Type B pancreatic cell (in vitro differentiated cells): ENCODE data around the gene EFCAB13. TPM values are rescaled to one million over a fixed set of nuclear protein-coding genes. Genes with fewer than 3 reads are reported as not detected.

ENCODE experiments used
- DNase-seq: peaks from one replicate; pipeline ENCODE4 v3.0.0; 2021; ENCODE audit warnings: mixed read lengths; ENCODE audit not compliant: unreplicated experiment; ENCODE audit errors: extremely low spot score
- H3K27ac Mint-ChIP-seq: 2 replicates; pipeline ENCODE4 v1.8.0; 2021; ENCODE audit warnings: mild to moderate bottlenecking, mixed read lengths
- H3K27me3 Mint-ChIP-seq: 2 replicates; pipeline ENCODE4 v1.8.0; 2021; ENCODE audit warnings: mixed read lengths
- H3K36me3 Mint-ChIP-seq: 2 replicates; pipeline ENCODE4 v1.8.0; 2021; ENCODE audit warnings: mixed read lengths
- H3K4me1 Mint-ChIP-seq: one replicate; pipeline ENCODE4 v1.8.0; 2021; ENCODE audit warnings: mixed read lengths; ENCODE audit not compliant: unreplicated experiment
- H3K4me3 Mint-ChIP-seq: 2 replicates; pipeline ENCODE4 v1.8.0; 2021; ENCODE audit warnings: mild to moderate bottlenecking, mixed read lengths
- H3K9me3 Mint-ChIP-seq: 2 replicates; pipeline ENCODE4 v1.8.0; 2021; ENCODE audit warnings: mixed read lengths
- total RNA-seq: library from RNA; stranded (reverse); gene quantifications from 2 replicates; pipeline ENCODE4 v1.2.1, GENCODE V29; 2021; ENCODE audit warnings: low replicate concordance
- TF ChIP-seq, protein P1 (sequence below): fragments of 200-600 bp; sonication (generic); conservative IDR thresholded peaks from 2 replicates; pipeline ENCODE4 v1.5.0; 2021; ENCODE audit warnings: antibody characterized with exemption, mild to moderate bottlenecking

The EFCAB13 gene
- total RNA-seq, 1 donor from 2014 or later, result 4.4 TPM

DNA sequence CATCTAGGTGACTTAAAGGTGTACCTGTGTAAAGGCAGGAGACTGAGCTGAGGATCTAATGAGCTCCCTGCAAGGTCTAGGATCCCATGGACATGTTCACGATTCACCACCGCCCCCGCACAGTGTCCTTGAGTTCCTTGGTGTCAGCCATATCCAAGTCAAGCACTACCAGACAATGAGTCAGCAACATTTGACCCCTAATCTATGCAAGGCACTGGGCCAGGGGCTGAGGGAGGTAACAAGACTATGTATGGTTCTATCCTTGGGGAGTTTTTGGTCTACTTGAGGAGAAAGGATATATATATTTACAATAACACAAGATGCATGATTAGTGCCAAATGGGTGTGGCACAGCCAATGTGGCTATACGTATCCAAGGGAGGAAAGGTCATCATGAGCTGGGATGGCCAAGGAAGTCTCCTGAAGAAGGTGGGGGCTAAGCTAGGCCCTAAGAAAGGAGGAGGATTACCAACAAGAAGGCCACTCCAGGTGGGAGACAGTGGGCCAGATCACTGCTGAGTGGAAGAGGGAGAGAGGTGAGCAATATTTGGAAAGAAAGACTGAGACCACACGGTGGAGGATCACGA is 35.1 kb upstream of the EFCAB13 start:
- Mint-ChIP-seq H3K36me3 (no peaks in the 10 kb centered on the region), H3K4me3 (no peak overlapping the region), H3K27me3 (peaks cover 11% of the 10 kb centered on the region), H3K4me1 (peaks cover 10% of the 10 kb centered on the region), H3K9me3 (no peaks in the 10 kb centered on the region), H3K27ac (no peak overlapping the region)
- DNase-seq, result no peak
- TF ChIP-seq, protein P1, sequence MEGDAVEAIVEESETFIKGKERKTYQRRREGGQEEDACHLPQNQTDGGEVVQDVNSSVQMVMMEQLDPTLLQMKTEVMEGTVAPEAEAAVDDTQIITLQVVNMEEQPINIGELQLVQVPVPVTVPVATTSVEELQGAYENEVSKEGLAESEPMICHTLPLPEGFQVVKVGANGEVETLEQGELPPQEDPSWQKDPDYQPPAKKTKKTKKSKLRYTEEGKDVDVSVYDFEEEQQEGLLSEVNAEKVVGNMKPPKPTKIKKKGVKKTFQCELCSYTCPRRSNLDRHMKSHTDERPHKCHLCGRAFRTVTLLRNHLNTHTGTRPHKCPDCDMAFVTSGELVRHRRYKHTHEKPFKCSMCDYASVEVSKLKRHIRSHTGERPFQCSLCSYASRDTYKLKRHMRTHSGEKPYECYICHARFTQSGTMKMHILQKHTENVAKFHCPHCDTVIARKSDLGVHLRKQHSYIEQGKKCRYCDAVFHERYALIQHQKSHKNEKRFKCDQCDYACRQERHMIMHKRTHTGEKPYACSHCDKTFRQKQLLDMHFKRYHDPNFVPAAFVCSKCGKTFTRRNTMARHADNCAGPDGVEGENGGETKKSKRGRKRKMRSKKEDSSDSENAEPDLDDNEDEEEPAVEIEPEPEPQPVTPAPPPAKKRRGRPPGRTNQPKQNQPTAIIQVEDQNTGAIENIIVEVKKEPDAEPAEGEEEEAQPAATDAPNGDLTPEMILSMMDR, result no peak

DNA sequence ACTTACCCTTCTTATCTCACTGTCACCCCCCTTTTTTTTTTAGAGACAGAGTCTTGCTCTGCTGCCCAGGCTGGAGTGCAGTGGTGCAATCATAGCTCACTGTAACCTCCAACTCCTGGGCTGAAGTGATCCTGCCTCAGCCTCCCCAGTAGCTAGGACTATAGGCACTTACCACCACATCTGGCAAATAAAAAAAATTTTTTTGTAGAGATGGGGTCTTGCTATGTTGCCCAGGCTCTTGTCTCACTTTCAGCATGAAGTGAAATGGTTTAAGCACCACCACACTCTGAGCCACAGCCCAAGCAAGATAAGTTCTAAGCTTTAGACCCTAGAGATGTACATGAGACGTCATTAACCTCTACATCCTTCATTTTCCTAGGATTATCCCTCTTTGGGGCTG is 34.5 kb upstream of the EFCAB13 start:
- H3K36me3 Mint-ChIP-seq, result no peaks in the 10 kb centered on the region
- H3K4me3 Mint-ChIP-seq, result no peak overlapping the region
- no peak overlapping the region for H3K27ac Mint-ChIP-seq
- peaks cover 11% of the 10 kb centered on the region for H3K27me3 Mint-ChIP-seq
- TF ChIP-seq, protein P1, result no peak
- no peaks in the 10 kb centered on the region for H3K9me3 Mint-ChIP-seq
- DNase-seq, result no peak
- peaks cover 10% of the 10 kb centered on the region for H3K4me1 Mint-ChIP-seq

DNA sequence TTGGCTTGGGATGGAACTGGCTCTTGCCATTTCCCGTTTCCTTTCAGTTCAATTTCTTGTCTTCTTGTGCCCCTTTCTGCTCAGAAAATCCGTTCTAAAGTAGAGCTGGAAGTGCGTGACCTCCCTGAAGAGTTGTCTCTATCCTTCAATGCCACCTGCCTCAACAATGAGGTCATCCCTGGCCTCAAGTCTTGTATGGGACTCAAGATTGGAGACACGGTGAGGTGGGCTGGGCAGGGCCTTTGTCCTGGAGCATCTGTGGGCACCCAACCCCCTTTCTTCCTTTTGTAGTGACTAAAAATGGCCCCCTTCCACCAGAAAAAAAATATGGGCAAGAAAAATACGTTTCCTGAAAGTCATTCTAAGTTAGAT is 32.9 kb upstream of the EFCAB13 start:
- peaks cover 13% of the 10 kb centered on the region for H3K4me1 Mint-ChIP-seq
- DNase-seq, result no peak
- H3K9me3 Mint-ChIP-seq, result no peaks in the 10 kb centered on the region
- no peak overlapping the region for H3K27ac Mint-ChIP-seq
- TF ChIP-seq, protein P1, result no peak
- H3K36me3 Mint-ChIP-seq, result no peaks in the 10 kb centered on the region
- no peak overlapping the region for H3K4me3 Mint-ChIP-seq
- peaks cover 9% of the 10 kb centered on the region for H3K27me3 Mint-ChIP-seq

DNA sequence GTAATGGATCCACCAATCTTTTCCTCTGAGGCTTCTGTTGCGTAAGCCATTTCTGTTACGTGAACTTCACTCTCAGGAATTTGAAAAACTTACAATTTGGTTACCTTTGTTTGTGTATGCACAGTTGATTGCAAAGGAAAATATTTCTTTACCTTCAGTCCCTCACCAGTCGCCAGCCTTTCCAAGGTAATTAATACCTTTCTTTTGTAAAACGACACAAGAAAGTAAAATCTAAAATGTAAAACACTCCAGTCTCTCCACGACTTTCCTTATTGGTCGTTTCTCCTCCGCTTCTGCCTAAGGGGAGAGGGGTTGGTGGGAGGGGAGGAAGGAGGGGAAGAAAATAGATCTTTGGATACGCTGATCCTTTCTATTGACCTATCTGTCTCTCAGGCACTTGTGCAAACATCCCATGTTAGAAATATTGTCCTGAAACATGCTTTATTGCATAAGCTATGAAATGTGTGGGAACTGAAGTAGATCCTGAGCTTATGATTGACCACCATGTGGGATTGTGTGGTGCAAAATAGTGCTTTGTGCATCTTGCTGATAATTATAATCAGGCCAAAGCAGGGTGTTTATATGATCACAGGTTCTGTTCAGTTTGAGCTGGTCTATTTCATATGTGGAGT is 32.4 kb upstream of the EFCAB13 start:
- Mint-ChIP-seq H3K9me3 (no peaks in the 10 kb centered on the region), H3K36me3 (no peaks in the 10 kb centered on the region), H3K4me3 (no peak overlapping the region), H3K27me3 (peaks cover 5% of the 10 kb centered on the region), H3K4me1 (peaks cover 13% of the 10 kb centered on the region), H3K27ac (no peak overlapping the region)
- DNase-seq, result no peak
- TF ChIP-seq, protein P1, result no peak

DNA sequence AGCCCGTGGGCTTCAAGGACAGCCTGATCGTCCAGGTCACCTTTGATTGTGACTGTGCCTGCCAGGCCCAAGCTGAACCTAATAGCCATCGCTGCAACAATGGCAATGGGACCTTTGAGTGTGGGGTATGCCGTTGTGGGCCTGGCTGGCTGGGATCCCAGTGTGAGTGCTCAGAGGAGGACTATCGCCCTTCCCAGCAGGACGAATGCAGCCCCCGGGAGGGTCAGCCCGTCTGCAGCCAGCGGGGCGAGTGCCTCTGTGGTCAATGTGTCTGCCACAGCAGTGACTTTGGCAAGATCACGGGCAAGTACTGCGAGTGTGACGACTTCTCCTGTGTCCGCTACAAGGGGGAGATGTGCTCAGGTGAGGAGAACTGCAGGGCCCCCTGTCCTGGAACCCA is 31.5 kb upstream of the EFCAB13 start:
- Mint-ChIP-seq H3K36me3 (no peaks in the 10 kb centered on the region), H3K9me3 (no peaks in the 10 kb centered on the region), H3K4me3 (no peak overlapping the region), H3K27me3 (peaks cover 5% of the 10 kb centered on the region), H3K4me1 (peaks cover 13% of the 10 kb centered on the region), H3K27ac (no peak overlapping the region)
- DNase-seq, result no peak
- TF ChIP-seq, protein P1, result no peak
